NAMALWA (cell line): ENCODE data around the gene MAPKAPK2.
A peak's percentile ranks its signal among the peaks of the same experiment; 100 is the strongest.
"Not testable (repeated sequence)": the region's sequence is repeated elsewhere in the genome, so short reads cannot be mapped to it uniquely, and the experiment has no call there.

Experiments
- DNase-seq: peaks from one replicate; pipeline ENCODE4 v3.0.0-alpha.2; 2015; ENCODE audit warnings: low spot score

Gene MAPKAPK2

GRCh38 chr1:206744683-206745082 is 60.0 kb downstream of the MAPKAPK2 start:
- DNase-seq = no peak

- no peak for DNase-seq
These were observed 60.6 kb downstream of the MAPKAPK2 start for GRCh38 chr1:206745301-206745700.

GRCh38 chr1:206748348-206749030 is 63.8 kb downstream of the MAPKAPK2 start:
- DNase-seq = no peak

GRCh38 chr1:206751891-206752290 is 67.2 kb downstream of the MAPKAPK2 start:
- DNase-seq = no peak

- DNase-seq = no peak
These were observed 67.8 kb downstream of the MAPKAPK2 start for GRCh38 chr1:206752481-206752880.

GRCh38 chr1:206753141-206753540 is 68.4 kb downstream of the MAPKAPK2 start:
- no peak for DNase-seq

GRCh38 chr1:206754011-206754410 is 69.3 kb downstream of the MAPKAPK2 start:
- no peak for DNase-seq

- no peak for DNase-seq
These were observed 73.0 kb downstream of the MAPKAPK2 start for GRCh38 chr1:206757524-206758266.

GRCh38 chr1:206760590-206760989 is 75.9 kb downstream of the MAPKAPK2 start:
- DNase-seq = no peak

- no peak for DNase-seq
These were observed 76.6 kb downstream of the MAPKAPK2 start for GRCh38 chr1:206761159-206761768.

- DNase-seq = not testable (repeated sequence)
These were observed 78.1 kb downstream of the MAPKAPK2 start for GRCh38 chr1:206762741-206763364.

GRCh38 chr1:206765771-206766170 is 81.1 kb downstream of the MAPKAPK2 start:
- not testable (repeated sequence) for DNase-seq

- DNase-seq = no peak
These were observed 81.6 kb downstream of the MAPKAPK2 start for GRCh38 chr1:206766251-206766856.

GRCh38 chr1:206768472-206769303 is 84.0 kb downstream of the MAPKAPK2 start:
- DNase-seq = no peak

- peak; percentile 34 for DNase-seq
These were observed 84.6 kb downstream of the MAPKAPK2 start for GRCh38 chr1:206769304-206769731.

GRCh38 chr1:206770531-206771337 is 86.0 kb downstream of the MAPKAPK2 start, which contains the start of gene IL19:
Gene IL19, plus strand, starts transcription at chr1:206770773. Its CDS starts 65,890 bp downstream, at chr1:206836663.
- DNase-seq = no peak

GRCh38 chr1:206771338-206771692 is 86.6 kb downstream of the MAPKAPK2 start:
- DNase-seq = no peak

GRCh38 chr1:206772243-206772937 is 87.7 kb downstream of the MAPKAPK2 start, which contains the start of gene IL10:
Gene IL10, minus strand, starts transcription at chr1:206772494. Its CDS starts 59 bp downstream, at chr1:206772435.
- DNase-seq = no peak

- no peak for DNase-seq
These were observed 89.4 kb downstream of the MAPKAPK2 start for GRCh38 chr1:206774093-206774492.

GRCh38 chr1:206776229-206776628 is 91.5 kb downstream of the MAPKAPK2 start:
- DNase-seq = no peak
